Measurements from ENCODE around the gene DHODH. TPM values are rescaled to one million over a fixed set of nuclear protein-coding genes. Genes with fewer than 3 reads are reported as not detected.
A peak's percentile ranks its signal among the peaks of the same experiment; 100 is the strongest.

Gene DHODH
- total and polyA plus RNA-seq, 2 of the 13 experiments (the other 11 are each of a cell fraction or from before 2014, with no cell fraction given): 10.7 to 16.4 TPM

DNA sequence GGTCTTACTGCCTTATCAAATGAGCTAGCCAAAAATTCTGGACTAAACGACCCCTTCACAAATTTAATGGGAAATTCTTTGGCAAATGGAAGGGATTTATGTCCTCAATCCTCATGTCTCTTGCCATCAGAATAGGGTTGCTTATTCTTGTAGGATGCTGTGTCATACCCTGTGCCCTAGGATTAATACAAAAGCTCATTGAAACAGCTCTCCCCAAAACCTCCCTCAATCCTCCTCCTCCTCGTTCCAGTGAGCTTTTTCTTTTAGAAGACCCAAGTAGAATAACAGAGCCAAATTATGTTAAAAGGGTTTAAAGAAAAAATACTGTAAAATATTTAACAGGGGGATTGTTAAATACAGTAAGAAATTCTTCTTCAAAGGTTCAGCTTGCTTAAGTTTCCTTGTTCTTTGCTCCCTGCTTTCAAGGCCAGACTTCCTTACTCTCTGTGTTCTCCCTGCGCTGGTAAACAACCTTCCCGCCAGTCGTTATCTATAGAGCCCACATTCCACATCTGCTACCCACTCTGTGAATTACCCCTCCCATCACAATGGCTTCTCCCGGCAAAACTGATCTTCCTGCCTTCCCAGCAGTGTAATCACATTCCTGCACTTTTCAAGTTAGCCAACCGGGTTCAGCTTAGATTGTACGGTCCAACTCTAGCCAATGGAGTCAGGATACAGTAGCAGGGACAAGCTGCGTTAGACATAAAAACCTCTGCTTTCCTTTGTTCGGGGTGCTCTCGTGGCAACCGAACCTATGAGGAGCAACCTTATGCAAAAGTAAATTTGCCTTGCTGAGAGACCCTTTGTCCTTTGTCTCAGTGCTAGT is 64.2 kb downstream of the DHODH start (continued):
- TF ChIP-seq, protein P1, sequence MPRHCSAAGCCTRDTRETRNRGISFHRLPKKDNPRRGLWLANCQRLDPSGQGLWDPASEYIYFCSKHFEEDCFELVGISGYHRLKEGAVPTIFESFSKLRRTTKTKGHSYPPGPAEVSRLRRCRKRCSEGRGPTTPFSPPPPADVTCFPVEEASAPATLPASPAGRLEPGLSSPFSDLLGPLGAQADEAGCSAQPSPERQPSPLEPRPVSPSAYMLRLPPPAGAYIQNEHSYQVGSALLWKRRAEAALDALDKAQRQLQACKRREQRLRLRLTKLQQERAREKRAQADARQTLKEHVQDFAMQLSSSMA (CRISPR knock-in tag; IDR thresholded peaks at IDR 0.05): no peak
- TF ChIP-seq ZNF598 (CRISPR knock-in tag; IDR thresholded peaks at IDR 0.05; ENCODE audit: borderline replicate concordance): no peak
- TF ChIP-seq ZNF614 (CRISPR knock-in tag; IDR thresholded peaks at IDR 0.05; ENCODE audit: borderline replicate concordance): peak; percentile 82
- no peak for TF ChIP-seq FOSL1 (CRISPR knock-in tag; IDR thresholded peaks at IDR 0.05; ENCODE audit: borderline replicate concordance)
- peak; percentile 75; the same call in 1 of the 2 replicates for TF ChIP-seq IRF2 (CRISPR knock-in tag; IDR thresholded peaks at IDR 0.05)
- no peak for TF ChIP-seq TCF7L2 (IDR thresholded peaks at IDR 0.05; ENCODE audit: low read depth, low read length)
- TF ChIP-seq, protein P2, sequence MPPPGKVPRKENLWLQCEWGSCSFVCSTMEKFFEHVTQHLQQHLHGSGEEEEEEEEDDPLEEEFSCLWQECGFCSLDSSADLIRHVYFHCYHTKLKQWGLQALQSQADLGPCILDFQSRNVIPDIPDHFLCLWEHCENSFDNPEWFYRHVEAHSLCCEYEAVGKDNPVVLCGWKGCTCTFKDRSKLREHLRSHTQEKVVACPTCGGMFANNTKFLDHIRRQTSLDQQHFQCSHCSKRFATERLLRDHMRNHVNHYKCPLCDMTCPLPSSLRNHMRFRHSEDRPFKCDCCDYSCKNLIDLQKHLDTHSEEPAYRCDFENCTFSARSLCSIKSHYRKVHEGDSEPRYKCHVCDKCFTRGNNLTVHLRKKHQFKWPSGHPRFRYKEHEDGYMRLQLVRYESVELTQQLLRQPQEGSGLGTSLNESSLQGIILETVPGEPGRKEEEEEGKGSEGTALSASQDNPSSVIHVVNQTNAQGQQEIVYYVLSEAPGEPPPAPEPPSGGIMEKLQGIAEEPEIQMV (CRISPR knock-in tag; IDR thresholded peaks at IDR 0.05; ENCODE audit: low read depth): no peak
- TF ChIP-seq TOPORS (CRISPR knock-in tag; IDR thresholded peaks at IDR 0.05): no peak
- TF ChIP-seq, protein P3, sequence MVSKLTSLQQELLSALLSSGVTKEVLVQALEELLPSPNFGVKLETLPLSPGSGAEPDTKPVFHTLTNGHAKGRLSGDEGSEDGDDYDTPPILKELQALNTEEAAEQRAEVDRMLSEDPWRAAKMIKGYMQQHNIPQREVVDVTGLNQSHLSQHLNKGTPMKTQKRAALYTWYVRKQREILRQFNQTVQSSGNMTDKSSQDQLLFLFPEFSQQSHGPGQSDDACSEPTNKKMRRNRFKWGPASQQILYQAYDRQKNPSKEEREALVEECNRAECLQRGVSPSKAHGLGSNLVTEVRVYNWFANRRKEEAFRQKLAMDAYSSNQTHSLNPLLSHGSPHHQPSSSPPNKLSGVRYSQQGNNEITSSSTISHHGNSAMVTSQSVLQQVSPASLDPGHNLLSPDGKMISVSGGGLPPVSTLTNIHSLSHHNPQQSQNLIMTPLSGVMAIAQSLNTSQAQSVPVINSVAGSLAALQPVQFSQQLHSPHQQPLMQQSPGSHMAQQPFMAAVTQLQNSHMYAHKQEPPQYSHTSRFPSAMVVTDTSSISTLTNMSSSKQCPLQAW (CRISPR knock-in tag; IDR thresholded peaks at IDR 0.05): peak; percentile 70; the same call in 1 of the 2 replicates
- TF ChIP-seq KDM1A (CRISPR knock-in tag; IDR thresholded peaks at IDR 0.05): peak; percentile 77; the same call in 1 of the 2 replicates
- TF ChIP-seq ZNF777 (CRISPR knock-in tag; IDR thresholded peaks at IDR 0.05): no peak
- TF ChIP-seq, protein P4, sequence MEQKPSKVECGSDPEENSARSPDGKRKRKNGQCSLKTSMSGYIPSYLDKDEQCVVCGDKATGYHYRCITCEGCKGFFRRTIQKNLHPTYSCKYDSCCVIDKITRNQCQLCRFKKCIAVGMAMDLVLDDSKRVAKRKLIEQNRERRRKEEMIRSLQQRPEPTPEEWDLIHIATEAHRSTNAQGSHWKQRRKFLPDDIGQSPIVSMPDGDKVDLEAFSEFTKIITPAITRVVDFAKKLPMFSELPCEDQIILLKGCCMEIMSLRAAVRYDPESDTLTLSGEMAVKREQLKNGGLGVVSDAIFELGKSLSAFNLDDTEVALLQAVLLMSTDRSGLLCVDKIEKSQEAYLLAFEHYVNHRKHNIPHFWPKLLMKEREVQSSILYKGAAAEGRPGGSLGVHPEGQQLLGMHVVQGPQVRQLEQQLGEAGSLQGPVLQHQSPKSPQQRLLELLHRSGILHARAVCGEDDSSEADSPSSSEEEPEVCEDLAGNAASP (CRISPR knock-in tag; IDR thresholded peaks at IDR 0.05; ENCODE audit: borderline replicate concordance): peak; percentile 37; the same call in 1 of the 2 replicates
- TF ChIP-seq CCAR2 (optimal IDR thresholded peaks at IDR 0.05; ENCODE audit: low read depth, low read length): no peak
- TF ChIP-seq ZNF12 (CRISPR knock-in tag; IDR thresholded peaks at IDR 0.05): no peak; the same call in 1 of the 2 replicates
- no peak for TF ChIP-seq MEIS2 (CRISPR knock-in tag; IDR thresholded peaks at IDR 0.05)
- TF ChIP-seq PCBP1 (IDR thresholded peaks at IDR 0.05; ENCODE audit: borderline replicate concordance, low read depth, low read length): no peak
- TF ChIP-seq SMAD9 (CRISPR knock-in tag; IDR thresholded peaks at IDR 0.05): no peak
- no peak for TF ChIP-seq NFIB (CRISPR knock-in tag; IDR thresholded peaks at IDR 0.05; ENCODE audit: borderline replicate concordance)
- TF ChIP-seq NFE2 (CRISPR knock-in tag; IDR thresholded peaks at IDR 0.05): no peak
- TF ChIP-seq, protein P5, sequence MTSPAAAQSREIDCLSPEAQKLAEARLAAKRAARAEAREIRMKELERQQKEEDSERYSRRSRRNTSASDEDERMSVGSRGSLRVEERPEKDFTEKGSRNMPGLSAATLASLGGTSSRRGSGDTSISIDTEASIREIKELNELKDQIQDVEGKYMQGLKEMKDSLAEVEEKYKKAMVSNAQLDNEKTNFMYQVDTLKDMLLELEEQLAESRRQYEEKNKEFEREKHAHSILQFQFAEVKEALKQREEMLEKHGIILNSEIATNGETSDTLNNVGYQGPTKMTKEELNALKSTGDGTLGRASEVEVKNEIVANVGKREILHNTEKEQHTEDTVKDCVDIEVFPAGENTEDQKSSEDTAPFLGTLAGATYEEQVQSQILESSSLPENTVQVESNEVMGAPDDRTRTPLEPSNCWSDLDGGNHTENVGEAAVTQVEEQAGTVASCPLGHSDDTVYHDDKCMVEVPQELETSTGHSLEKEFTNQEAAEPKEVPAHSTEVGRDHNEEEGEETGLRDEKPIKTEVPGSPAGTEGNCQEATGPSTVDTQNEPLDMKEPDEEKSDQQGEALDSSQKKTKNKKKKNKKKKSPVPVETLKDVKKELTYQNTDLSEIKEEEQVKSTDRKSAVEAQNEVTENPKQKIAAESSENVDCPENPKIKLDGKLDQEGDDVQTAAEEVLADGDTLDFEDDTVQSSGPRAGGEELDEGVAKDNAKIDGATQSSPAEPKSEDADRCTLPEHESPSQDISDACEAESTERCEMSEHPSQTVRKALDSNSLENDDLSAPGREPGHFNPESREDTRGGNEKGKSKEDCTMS (CRISPR knock-in tag; conservative IDR thresholded peaks at IDR 0.05): peak; percentile 73; the same call in 1 of the 2 replicates
